Uterus (tissue), 4 donors: Measurements from ENCODE around the gene CACNA1C. TPM values are rescaled to one million over a fixed set of nuclear protein-coding genes. Genes with fewer than 3 reads are reported as not detected.

Experiments used
- DNase-seq, 2 donors: peaks; one replicate each; pipeline ENCODE4 v3.0.0-alpha.2; 2019 to 2020
- H3K27ac ChIP-seq, 2 donors: fragments of 200-600 bp; sonication (generic); 1 replicate in 1 of 2; 2 replicates in 1 of 2; pipeline ENCODE4 v1.5.1; 2016 to 2018
- H3K27me3 ChIP-seq, 2 donors: fragments of 200-600 bp; sonication (generic); one replicate each; pipeline ENCODE4 v1.5.1; 2018 to 2019; ENCODE audit warnings: control low read depth in 1 of 2
- H3K36me3 ChIP-seq, 2 donors: fragments of 200-600 bp; sonication (generic); one replicate each; pipeline ENCODE4 v1.5.1; 2019; ENCODE audit warnings: control low read depth in 1 of 2
- H3K4me1 ChIP-seq, 2 donors: fragments of 200-600 bp; sonication (generic); one replicate each; pipeline ENCODE4 v1.5.1; 2018 to 2019; ENCODE audit warnings: control low read depth in 1 of 2
- H3K4me3 ChIP-seq, 2 donors: fragments of 200-600 bp; sonication (generic); 1 replicate in 1 of 2; 2 replicates in 1 of 2; pipeline ENCODE4 v1.5.1; 2018 to 2019; ENCODE audit warnings: mild to moderate bottlenecking in 1 of 2
- H3K9me3 ChIP-seq, 2 donors: fragments of 200-600 bp; sonication (generic); one replicate each; pipeline ENCODE4 v1.5.1; 2019; ENCODE audit warnings: control low read depth in 1 of 2
- POLR2A ChIP-seq, 2 donors: fragments of 450-650 bp; IDR thresholded peaks; one replicate each; pipeline ENCODE4 v1.6.1; 2016; ENCODE audit warnings: antibody characterized with exemption in 2 of 2, mild to moderate bottlenecking in 1 of 2, moderate library complexity in 1 of 2
- intact Hi-C: fragments of 100-400 bp; cut with DNase I; formaldehyde crosslinking; loops from one replicate; pipeline ENCODE4 v1.15.1; 2023; ENCODE audit warnings: low total_unique reads
- total RNA-seq, 4 donors: library from RNA; depleted of rRNA in 3 of 4; stranded (reverse); fragments of >200 nt in 3 of 4; gene quantifications; one replicate each; pipeline versions ENCODE4 v1.1.0 to v1.2.4, GENCODE V29; 2014 to 2023
- TF ChIP-seq, protein P1 (sequence below), 4 experiments: fragments of 200-600 bp in 2 of 4; fragments of 450-650 bp in 2 of 4; sonication (generic) in 2 of 4; IDR thresholded peaks; one replicate each; pipeline ENCODE4 v1.5.1; 2016 to 2019; ENCODE audit warnings: antibody characterized with exemption in 4 of 4, mild to moderate bottlenecking in 2 of 4, moderate library complexity in 1 of 4
- donor health status: DM: yes; HTN: yes; CAD: no.

Gene CACNA1C
- total RNA-seq, 4 donors from 2014 or later = 15.9 to 121 (median 32.1) TPM

DNA sequence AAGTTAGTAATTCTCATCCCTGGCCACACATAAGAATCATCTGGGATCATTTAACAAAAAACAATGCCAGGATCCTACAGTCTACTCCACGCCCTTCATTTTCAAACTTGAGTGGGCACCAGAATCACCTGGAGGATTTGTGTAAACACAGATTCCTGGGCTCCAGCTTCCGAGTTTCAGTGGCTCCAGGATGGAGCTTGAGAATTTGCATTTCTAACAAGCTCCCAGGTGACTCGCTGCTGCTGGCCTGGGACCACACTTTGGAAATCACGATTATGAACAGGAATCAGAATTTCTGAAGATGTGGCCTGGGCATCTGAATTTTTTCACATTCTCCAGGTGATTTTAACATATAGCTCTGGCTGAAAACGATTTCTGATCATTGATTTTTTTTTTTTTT is 234.8 kb downstream of the CACNA1C start:
- no peak overlapping the region for H3K4me3 ChIP-seq
- intact Hi-C loops = no loop called here
- no peaks in the 10 kb centered on the region for H3K27me3 ChIP-seq
- no peak for TF ChIP-seq POLR2A (IDR thresholded peaks at IDR 0.05)
- TF ChIP-seq, protein P1, sequence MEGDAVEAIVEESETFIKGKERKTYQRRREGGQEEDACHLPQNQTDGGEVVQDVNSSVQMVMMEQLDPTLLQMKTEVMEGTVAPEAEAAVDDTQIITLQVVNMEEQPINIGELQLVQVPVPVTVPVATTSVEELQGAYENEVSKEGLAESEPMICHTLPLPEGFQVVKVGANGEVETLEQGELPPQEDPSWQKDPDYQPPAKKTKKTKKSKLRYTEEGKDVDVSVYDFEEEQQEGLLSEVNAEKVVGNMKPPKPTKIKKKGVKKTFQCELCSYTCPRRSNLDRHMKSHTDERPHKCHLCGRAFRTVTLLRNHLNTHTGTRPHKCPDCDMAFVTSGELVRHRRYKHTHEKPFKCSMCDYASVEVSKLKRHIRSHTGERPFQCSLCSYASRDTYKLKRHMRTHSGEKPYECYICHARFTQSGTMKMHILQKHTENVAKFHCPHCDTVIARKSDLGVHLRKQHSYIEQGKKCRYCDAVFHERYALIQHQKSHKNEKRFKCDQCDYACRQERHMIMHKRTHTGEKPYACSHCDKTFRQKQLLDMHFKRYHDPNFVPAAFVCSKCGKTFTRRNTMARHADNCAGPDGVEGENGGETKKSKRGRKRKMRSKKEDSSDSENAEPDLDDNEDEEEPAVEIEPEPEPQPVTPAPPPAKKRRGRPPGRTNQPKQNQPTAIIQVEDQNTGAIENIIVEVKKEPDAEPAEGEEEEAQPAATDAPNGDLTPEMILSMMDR (IDR thresholded peaks at IDR 0.05) = no peak
- peaks cover 9 to 25% of the 10 kb centered on the region in 2 donors for H3K4me1 ChIP-seq
- DNase-seq = no peak
- H3K9me3 ChIP-seq = no peaks in the 10 kb centered on the region
- H3K36me3 ChIP-seq = no peaks in the 10 kb centered on the region
- H3K27ac ChIP-seq = peak overlapping the region; percentile 74 to 83

DNA sequence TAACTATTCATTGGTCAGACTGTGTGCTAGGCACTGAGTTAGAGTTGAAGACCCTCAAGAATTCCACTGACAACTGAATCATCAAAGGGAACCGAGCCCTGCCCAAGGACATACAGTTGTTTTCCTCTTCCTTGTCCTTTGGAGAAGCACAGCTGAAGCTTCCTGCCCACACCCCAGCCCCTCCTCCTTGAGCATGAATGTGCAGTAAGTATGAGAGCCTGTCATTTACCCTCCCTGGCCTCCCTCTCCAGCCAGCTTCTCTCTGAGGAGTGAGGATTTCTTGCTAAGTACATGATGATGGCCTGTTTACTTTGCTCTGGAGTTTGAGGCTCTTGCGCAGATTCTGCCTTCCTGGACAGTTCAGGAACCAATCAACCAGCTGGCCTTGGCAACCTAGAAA is 235.2 kb downstream of the CACNA1C start:
- no peak for TF ChIP-seq POLR2A (IDR thresholded peaks at IDR 0.05)
- TF ChIP-seq, protein P1 (IDR thresholded peaks at IDR 0.05) = no peak
- H3K27ac ChIP-seq = peak overlapping the region; percentile 74 to 83
- DNase-seq = no peak
- H3K36me3 ChIP-seq = no peaks in the 10 kb centered on the region
- intact Hi-C loops = no loop called here
- H3K27me3 ChIP-seq = no peaks in the 10 kb centered on the region
- H3K4me1 ChIP-seq = peaks cover 9 to 23% of the 10 kb centered on the region in 2 donors
- H3K4me3 ChIP-seq = no peak overlapping the region
- no peaks in the 10 kb centered on the region for H3K9me3 ChIP-seq

DNA sequence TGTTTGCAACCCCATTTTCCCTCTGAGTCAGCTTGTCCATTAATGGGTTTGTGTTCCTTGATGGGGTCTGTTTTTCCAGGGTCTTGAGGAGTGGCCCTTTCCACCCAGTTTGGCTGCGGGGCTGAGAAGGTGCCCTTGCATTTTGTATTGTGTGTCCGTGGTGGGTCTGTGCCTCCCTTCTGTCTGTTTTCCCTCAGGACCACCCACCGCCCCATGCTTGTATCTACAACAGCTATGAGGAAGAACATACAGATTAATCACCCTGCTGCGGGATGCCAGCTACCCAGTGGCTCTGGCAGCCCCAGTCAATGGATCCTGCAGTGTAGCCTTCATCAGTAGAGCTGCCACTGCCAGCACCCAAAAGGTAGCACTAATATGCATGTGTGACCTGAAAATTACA is 235.7 kb downstream of the CACNA1C start:
- Histone ChIP-seq H3K27me3 (no peaks in the 10 kb centered on the region), H3K36me3 (no peaks in the 10 kb centered on the region), H3K4me1 (peaks cover 9 to 21% of the 10 kb centered on the region in 2 donors), H3K27ac (no peak overlapping the region), H3K9me3 (no peaks in the 10 kb centered on the region), H3K4me3 (no peak overlapping the region)
- no peak for DNase-seq
- TF ChIP-seq, protein P1 (IDR thresholded peaks at IDR 0.05) = no peak
- TF ChIP-seq POLR2A (IDR thresholded peaks at IDR 0.05) = no peak
- intact Hi-C loops = no loop called here

DNA sequence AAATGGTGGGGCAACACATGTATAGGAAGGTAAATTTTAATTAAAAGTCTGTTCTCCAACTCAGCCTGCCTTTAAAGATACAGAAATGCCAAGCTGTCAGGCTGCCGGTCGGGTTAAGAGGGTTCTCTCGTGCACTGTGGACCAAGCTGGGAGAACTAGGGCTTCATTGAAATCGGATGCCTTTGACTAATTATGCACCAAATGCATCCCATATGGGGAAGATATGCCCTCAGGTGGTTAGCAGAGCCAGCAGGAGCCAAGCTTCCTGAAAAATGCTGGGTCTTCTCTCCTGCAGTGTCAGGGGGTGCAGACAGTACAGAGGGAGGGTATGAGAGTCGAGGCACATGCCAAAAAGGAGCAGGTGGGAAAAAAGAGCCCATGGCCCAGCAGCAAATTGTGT is 236.1 kb downstream of the CACNA1C start:
- H3K4me1 ChIP-seq = peaks cover 9 to 17% of the 10 kb centered on the region in 2 donors
- no peak overlapping the region for H3K4me3 ChIP-seq
- H3K27ac ChIP-seq = no peak overlapping the region
- TF ChIP-seq POLR2A (IDR thresholded peaks at IDR 0.05) = no peak
- TF ChIP-seq, protein P1 (IDR thresholded peaks at IDR 0.05) = no peak
- no peaks in the 10 kb centered on the region for H3K9me3 ChIP-seq
- no peaks in the 10 kb centered on the region for H3K36me3 ChIP-seq
- no peaks in the 10 kb centered on the region for H3K27me3 ChIP-seq
- intact Hi-C loops = no loop called here
- no peak for DNase-seq

DNA sequence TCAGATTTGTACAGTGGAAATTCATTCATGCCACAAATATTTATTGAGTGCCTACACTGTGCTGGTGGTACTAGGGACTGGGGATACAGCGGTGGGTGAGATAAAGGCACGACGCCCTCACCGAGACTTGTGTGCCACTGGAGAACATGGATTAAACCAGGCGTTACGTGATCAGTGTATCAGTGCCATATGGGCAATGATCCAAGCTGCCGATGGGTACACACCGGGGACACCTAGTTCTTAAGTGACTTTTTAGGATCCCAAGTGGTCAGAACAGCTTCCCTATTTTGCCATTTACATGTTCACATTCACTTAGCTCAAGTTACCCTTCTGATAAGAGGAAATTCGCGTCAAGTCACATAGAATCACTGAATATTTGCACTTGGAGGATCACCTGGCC is 236.7 kb downstream of the CACNA1C start:
- H3K36me3 ChIP-seq = no peaks in the 10 kb centered on the region
- TF ChIP-seq, protein P1 (IDR thresholded peaks at IDR 0.05) = no peak
- TF ChIP-seq POLR2A (IDR thresholded peaks at IDR 0.05) = no peak
- intact Hi-C loops = no loop called here
- no peaks in the 10 kb centered on the region for H3K27me3 ChIP-seq
- H3K4me3 ChIP-seq = no peak overlapping the region
- peaks cover 7 to 15% of the 10 kb centered on the region in 2 donors for H3K4me1 ChIP-seq
- DNase-seq = no peak
- H3K27ac ChIP-seq = no peak overlapping the region
- H3K9me3 ChIP-seq = no peaks in the 10 kb centered on the region
